GM12874 (cell line): ENCODE results near the gene PDK2.

ENCODE experiments used
- CTCF ChIP-seq: IDR thresholded peaks from 2 replicates; pipeline ENCODE4 v1.5.1; 2011; ENCODE audit warnings: low read depth, mild to moderate bottlenecking, control low read depth, low read length, moderate library complexity; ENCODE audit not compliant: insufficient read depth

PDK2 gene

GRCh38 chr17:50123649-50124349 is 28.6 kb downstream of the PDK2 start:
- TF ChIP-seq CTCF: no peak

- TF ChIP-seq CTCF: no peak
These were observed 30.4 kb downstream of the PDK2 start for GRCh38 chr17:50125420-50125997.

- TF ChIP-seq CTCF: no peak
These were observed 32.7 kb downstream of the PDK2 start for GRCh38 chr17:50127697-50128361.

- TF ChIP-seq CTCF: no peak
These were observed 33.5 kb downstream of the PDK2 start for GRCh38 chr17:50128441-50129352.

- no peak for TF ChIP-seq CTCF
These were observed 34.2 kb downstream of the PDK2 start for GRCh38 chr17:50129353-50129727.

GRCh38 chr17:50129728-50130558 is 34.8 kb downstream of the PDK2 start, which contains the start of gene SAMD14:
Gene SAMD14, minus strand, starts transcription at chr17:50130160. Its CDS starts 5,201 bp downstream, at chr17:50124959.
- no peak for TF ChIP-seq CTCF
